GM18909 (cell line): Measurements from ENCODE around the gene WDR20.

Experiments
- ATAC-seq: cut with Tn5 transposase; IDR thresholded peaks from one replicate; pipeline ENCODE4 v1.9.1; 2021; ENCODE audit warnings: mild to moderate bottlenecking; ENCODE audit not compliant: unreplicated experiment, poor library complexity

Gene WDR20

DNA sequence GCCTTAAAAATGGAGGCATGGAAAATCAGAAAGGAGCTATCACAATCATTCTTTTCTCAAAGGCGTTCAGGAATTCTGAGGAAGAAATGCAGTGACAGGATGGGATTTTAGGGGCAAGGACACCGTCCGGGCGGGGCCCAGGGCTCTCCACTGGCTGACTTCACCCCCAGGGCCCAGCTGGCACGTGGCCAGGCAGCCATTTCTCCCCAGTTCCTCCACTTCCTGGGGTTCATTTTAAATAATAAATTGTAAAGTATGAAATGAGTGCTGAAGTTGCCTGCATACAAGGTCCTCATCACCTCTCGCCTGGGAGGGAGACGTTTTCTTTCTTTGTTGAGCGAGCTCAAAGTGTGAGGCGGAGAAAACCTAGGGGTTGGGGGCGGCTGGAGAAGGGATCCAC, 73.8 kb downstream of the WDR20 start:
- ATAC-seq = no peak

- ATAC-seq = no peak
Measured at GRCh38 chr14:102213984-102214658, 74.4 kb downstream of the WDR20 start.

- no peak for ATAC-seq
Measured at GRCh38 chr14:102215071-102215470, 75.4 kb downstream of the WDR20 start.

DNA sequence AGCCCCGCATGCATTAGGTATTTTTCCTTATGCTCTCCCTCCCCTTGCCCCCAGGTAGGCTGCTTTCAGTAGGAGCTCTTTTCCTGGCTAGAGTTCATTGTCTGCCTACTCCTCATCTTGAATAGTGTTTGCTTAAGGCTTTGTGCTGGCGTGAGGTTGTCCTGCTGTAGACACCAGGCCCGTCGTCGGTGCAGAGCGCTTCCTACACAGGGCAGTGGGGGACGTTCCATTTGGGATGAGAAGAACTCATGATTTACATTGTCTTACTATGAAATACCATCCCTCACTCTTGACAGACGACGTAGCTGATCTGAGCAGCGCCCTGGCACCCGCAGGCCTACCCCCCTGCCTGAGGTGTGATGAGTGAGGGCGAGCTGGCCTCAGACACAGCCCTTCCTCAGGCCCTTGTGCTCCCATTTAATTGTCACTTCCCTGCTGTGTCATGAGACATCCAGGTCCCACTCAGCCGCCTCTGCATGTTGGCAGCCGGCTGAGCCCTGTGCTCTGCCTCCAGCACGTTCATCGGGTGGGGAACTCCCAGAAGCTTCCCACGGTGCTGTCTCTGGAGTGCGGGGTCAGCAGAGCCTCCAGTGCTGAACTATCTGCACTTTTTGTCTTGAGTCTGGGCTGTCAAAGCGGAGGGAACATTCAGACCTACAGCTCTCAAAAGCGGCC, 76.0 kb downstream of the WDR20 start:
- ATAC-seq = no peak

GRCh38 chr14:102217399-102217798, 77.7 kb downstream of the WDR20 start:
- ATAC-seq = no peak

GRCh38 chr14:102217987-102218421, 78.3 kb downstream of the WDR20 start:
- no peak for ATAC-seq

GRCh38 chr14:102218688-102219087, 79.0 kb downstream of the WDR20 start:
- ATAC-seq = no peak

- ATAC-seq = no peak
Measured at GRCh38 chr14:102219316-102219715, 79.6 kb downstream of the WDR20 start.

GRCh38 chr14:102220031-102220430, 80.3 kb downstream of the WDR20 start:
- peak; percentile 84 for ATAC-seq

DNA sequence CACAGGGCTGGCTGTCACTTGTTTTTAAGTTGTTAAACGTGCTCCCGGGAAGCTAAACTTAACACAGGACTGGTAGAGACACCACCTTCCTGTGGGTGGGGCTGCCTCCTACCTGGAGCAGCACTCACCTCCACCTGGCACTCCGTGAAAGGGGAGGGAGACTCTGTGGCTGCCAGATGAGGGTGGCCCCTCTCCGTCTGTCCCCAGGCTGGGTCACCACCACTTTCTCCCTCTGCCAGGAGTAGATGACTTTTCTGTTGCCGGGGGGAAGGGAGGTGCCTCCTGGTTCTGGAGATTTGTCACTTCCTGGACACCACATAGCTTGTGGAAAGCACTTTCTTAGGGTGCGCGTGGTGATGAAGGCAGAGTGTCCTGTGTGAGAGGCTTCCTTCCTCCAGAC, 81.3 kb downstream of the WDR20 start:
- no peak for ATAC-seq

GRCh38 chr14:102222009-102222575, 82.4 kb downstream of the WDR20 start:
- ATAC-seq = no peak

- ATAC-seq = no peak
Measured at GRCh38 chr14:102222751-102223150, 83.1 kb downstream of the WDR20 start.

DNA sequence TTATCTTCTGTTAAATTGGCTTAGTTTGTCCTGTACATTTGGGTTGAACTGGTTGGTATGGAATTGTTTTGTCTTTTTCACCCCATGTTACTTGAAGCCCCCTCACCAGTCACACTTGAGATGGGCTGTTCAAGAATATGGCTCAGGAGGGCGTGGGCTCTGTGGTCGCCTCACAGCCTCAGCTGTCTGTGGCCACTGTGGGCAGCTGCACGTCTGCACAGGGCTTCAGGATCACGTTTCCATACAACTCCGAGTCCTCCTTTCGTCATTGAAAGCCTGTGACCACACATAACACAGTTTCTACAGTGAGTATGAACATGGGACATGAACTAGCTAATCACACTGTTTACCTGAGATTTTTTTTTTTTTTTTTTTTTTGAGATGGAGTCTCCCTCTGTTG, 84.0 kb downstream of the WDR20 start:
- no peak for ATAC-seq

- ATAC-seq = no peak
Measured at GRCh38 chr14:102225386-102225785, 85.7 kb downstream of the WDR20 start.

- no peak for ATAC-seq
Measured at GRCh38 chr14:102225936-102226335, 86.2 kb downstream of the WDR20 start.

- ATAC-seq = no peak
Measured at GRCh38 chr14:102226356-102227125, 86.8 kb downstream of the WDR20 start.

DNA sequence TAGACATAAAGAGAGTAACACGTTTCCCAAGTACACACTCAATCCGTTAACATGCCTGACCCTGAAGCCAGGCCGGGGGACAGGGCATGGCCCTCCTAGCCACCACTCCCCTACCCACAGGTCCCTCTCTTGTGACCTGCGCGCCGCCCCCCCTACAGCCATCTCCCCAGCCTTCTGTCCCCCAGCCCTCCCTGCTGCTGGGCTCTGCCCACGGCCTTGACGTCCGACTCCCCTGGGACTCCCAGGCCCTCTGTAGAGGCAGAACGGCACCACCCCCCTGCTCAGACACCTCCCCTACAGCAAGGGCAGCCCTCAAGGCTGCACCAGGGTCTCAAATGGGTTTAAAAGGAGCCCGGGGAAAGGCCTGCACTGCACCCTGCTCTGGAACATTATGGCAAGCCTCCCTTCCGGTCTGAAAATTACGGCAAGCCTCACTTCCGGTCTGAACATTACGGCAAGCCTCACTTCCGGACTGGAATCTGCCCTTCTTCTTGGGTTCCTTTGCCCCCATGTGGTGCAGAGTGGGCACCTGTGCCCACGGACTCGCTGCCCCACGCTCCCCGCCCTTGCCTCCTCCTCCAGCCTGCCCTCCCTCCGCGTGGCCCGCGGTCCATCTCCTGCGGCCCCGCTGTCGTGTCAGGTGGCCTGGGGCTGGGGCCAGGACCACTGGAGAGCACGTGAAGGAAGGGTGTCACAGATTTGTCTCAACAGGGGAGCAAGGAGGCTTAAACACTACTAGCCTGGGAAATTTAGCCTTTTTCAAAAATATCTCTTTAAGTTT, 87.7 kb downstream of the WDR20 start:
- ATAC-seq = no peak

GRCh38 chr14:102229071-102229738, 89.5 kb downstream of the WDR20 start:
- ATAC-seq = no peak

GRCh38 chr14:102229739-102230092, 90.0 kb downstream of the WDR20 start:
- no peak for ATAC-seq
